ENCODE results near the gene NUP160. TPM values are rescaled to one million over a fixed set of nuclear protein-coding genes. Genes with fewer than 3 reads are reported as not detected.

The NUP160 gene
- total and polyA plus RNA-seq, 2 of the 8 experiments (the other 6 are each of a cell fraction or from before 2014, with no cell fraction given) = 44.6 to 100 TPM

DNA sequence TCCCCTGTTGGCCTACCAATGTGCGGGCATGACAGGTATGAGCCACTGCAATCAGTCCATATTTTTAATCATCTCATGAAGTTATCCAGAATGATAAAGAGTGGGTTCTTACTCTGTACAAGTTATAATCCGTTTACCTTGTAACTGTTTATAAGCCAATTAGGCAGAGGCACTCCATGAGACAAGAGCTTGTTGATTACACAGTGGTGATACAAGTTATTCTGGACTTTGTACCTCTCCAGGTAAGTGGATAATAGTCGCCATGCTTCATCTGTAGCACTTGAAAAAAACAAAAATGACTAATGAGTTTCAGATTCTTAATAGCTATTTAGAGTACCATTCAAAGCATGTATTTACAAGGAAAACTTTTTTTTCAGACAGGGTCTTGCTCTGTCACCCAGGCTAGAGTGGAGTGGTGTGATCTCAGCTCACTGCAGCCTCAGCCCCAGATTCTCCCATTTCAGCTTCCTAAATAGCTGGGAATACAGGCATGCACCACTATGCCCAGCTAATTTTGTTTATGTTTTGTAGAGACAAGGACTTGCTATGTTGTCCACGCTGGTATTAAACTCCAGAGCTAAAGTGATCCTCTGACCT lies 63.3 kb downstream of the NUP160 start:
- H3K4me2 ChIP-seq (ENCODE audit: insufficient read depth in 1 of 2, low read depth in 2 of 2, low read length in 2 of 2) = no peak overlapping the region

More for the DNA sequence above, 63.3 kb downstream of the NUP160 start:
- POLR2A ChIA-PET (ENCODE audit: partially characterized antibody) = interaction anchor here (0.7 to 3.3 kb wide), 4 partner anchors 10 to 48 kb away, joined by 3 to 16 read pairs (median 5); partner anchors contain the start of gene FNBP4
- H3K56ac ChIP-seq (replicated peaks; ENCODE audit: insufficient read length, low read depth, low read length) = no peak overlapping the region
- H3K36me3 ChIP-seq (ENCODE audit: control insufficient read depth in 2 of 4, insufficient read depth in 4 of 4, low read length in 3 of 4) = peaks cover 22 to 88% (median 71%) of the 10 kb centered on the region in 4 experiments
- no peak overlapping the region for H3K27ac ChIP-seq (ENCODE audit: low read depth, low read length)
- H3K14ac ChIP-seq (ENCODE audit: insufficient read length) = no peak overlapping the region
- 92% methylated on average over 4 of the region's 4 CpGs; no CpG with 5 or more reads in 1 of the 2 experiments for WGBS, 2 experiments (ENCODE audit: extremely low coverage in 1 of 2, insufficient coverage in 1 of 2, insufficient read length in 1 of 2, insufficient replicate concordance in 2 of 2, low coverage in 1 of 2, low lambda C conversion rate in 2 of 2, missing lambda C conversion rate in 1 of 2)
- H2BK12ac ChIP-seq (ENCODE audit: low read depth, low read length) = no peak overlapping the region
- H3K23me2 ChIP-seq (ENCODE audit: low read depth, low read length) = no peaks in the 10 kb centered on the region
- no peak overlapping the region for H2BK120ac ChIP-seq (replicated peaks; ENCODE audit: low read depth, low read length)
- no peak for DNase-seq (ENCODE audit: low read depth in 1 of 2, low spot score in 2 of 2)
- H2AK5ac ChIP-seq (ENCODE audit: low read depth, low read length) = no peak overlapping the region
- H3K4me1 ChIP-seq (replicated peaks in 1 of 4; ENCODE audit: control insufficient read depth in 3 of 4, insufficient read depth in 4 of 4, low read length in 3 of 4) = no peaks in the 10 kb centered on the region
- H3K9ac ChIP-seq (replicated peaks in 1 of 4; ENCODE audit: extremely low read depth in 1 of 4, low read depth in 3 of 4, low read length in 3 of 4) = no peak overlapping the region
- H4K91ac ChIP-seq (replicated peaks; ENCODE audit: insufficient read length, low read length) = no peak overlapping the region
- no peak overlapping the region for H2BK5ac ChIP-seq (ENCODE audit: low read depth, low read length)
- FAIRE-seq = no peak
- H3K4me3 ChIP-seq (ENCODE audit: extremely low read depth in 1 of 4, insufficient read depth in 2 of 4, low read depth in 3 of 4, low read length in 4 of 4) = no peak overlapping the region
- CTCF ChIA-PET (ENCODE audit: partially characterized antibody) = no interaction called here
- H2AFZ ChIP-seq (ENCODE audit: low read length) = no peak overlapping the region
- H3K9me3 ChIP-seq (ENCODE audit: insufficient read depth in 2 of 2, low read depth in 1 of 2, low read length in 1 of 2) = no peaks in the 10 kb centered on the region
- peaks cover 0 to 2% of the 10 kb centered on the region in 2 experiments for H4K20me1 ChIP-seq (replicated peaks in 1 of 2; ENCODE audit: control insufficient read depth in 1 of 2, insufficient read depth in 2 of 2, low read length in 2 of 2)
- no peak overlapping the region for H3K4ac ChIP-seq (replicated peaks; ENCODE audit: insufficient read length, low read depth, low read length)
- H4K5ac ChIP-seq (ENCODE audit: insufficient read length, low read depth, low read length) = no peak overlapping the region
- no peak for TF ChIP-seq GTF2F1 (IDR thresholded peaks at IDR 0.05; ENCODE audit: borderline replicate concordance, low read depth, low read length)
- no peak for TF ChIP-seq RXRA (IDR thresholded peaks at IDR 0.05; ENCODE audit: insufficient read depth, low read depth, low read length)
- no peak for TF ChIP-seq TCF12 (IDR thresholded peaks at IDR 0.05; ENCODE audit: low read depth, low read length)
- no peak for TF ChIP-seq SRF (IDR thresholded peaks at IDR 0.05; ENCODE audit: low read depth, low read length)
- TF ChIP-seq CEBPB (IDR thresholded peaks at IDR 0.05; ENCODE audit: low read depth, low read length) = no peak
- TF ChIP-seq MAFK (IDR thresholded peaks at IDR 0.05; ENCODE audit: low read depth, low read length) = no peak
- H3K18ac ChIP-seq (ENCODE audit: extremely low read depth, low read length) = no peak overlapping the region
- no peak overlapping the region for H3K23ac ChIP-seq (ENCODE audit: insufficient read length)
- H2BK15ac ChIP-seq (ENCODE audit: low read length) = no peak overlapping the region
- H3K79me2 ChIP-seq (ENCODE audit: control insufficient read depth in 1 of 2, insufficient read depth in 2 of 2, low read length in 2 of 2) = no peaks in the 10 kb centered on the region
- H3K79me1 ChIP-seq (ENCODE audit: low read depth, low read length) = no peaks in the 10 kb centered on the region
- no peaks in the 10 kb centered on the region for H3K27me3 ChIP-seq (replicated peaks in 1 of 4; ENCODE audit: control insufficient read depth in 3 of 4, extremely low read depth in 1 of 4, insufficient read depth in 3 of 4, low read length in 3 of 4)
- H2BK20ac ChIP-seq (ENCODE audit: low read length) = no peak overlapping the region
- no peak overlapping the region for H4K8ac ChIP-seq (ENCODE audit: extremely low read depth, insufficient read depth, low read length)
